ENCODE data around the gene ADGRL3.

DNA sequence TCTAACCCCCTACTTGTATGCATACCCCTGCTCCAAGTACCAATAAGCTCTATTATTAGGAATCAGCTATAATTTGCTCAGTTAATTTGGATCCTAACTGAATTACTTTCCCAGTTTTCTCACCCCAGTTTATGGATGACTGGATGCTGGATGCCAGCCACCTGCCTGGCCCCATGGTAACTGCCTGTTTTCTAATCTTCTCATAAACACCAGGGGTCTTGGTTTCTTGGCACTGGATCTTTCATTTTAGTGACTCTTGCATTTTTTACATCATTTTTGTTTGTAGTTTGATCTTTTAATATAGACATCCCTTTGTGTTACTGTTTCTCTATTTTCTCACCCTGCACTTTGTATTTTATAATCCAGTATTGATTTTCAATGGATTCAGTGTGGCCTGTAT lies 246.8 kb downstream of the ADGRL3 start:
- TF ChIP-seq, protein P1, sequence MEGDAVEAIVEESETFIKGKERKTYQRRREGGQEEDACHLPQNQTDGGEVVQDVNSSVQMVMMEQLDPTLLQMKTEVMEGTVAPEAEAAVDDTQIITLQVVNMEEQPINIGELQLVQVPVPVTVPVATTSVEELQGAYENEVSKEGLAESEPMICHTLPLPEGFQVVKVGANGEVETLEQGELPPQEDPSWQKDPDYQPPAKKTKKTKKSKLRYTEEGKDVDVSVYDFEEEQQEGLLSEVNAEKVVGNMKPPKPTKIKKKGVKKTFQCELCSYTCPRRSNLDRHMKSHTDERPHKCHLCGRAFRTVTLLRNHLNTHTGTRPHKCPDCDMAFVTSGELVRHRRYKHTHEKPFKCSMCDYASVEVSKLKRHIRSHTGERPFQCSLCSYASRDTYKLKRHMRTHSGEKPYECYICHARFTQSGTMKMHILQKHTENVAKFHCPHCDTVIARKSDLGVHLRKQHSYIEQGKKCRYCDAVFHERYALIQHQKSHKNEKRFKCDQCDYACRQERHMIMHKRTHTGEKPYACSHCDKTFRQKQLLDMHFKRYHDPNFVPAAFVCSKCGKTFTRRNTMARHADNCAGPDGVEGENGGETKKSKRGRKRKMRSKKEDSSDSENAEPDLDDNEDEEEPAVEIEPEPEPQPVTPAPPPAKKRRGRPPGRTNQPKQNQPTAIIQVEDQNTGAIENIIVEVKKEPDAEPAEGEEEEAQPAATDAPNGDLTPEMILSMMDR (IDR thresholded peaks at IDR 0.05) = no peak
- TF ChIP-seq EZH2 (IDR thresholded peaks at IDR 0.05) = no peak

Data from neural progenitor cell (in vitro differentiated cells).